HEK293 (cell line): Measurements from ENCODE around the gene SULT1C4.

Experiments
- CTCF ChIA-PET: fragments of 350-600 bp; formaldehyde crosslinking; extraction: SDS; loops from one replicate; lab custom pipeline; 2021; ENCODE audit warnings: antibody characterized with exemption; lab: Yijun Ruan, JAX
- POLR2A ChIA-PET: fragments of 300-600 bp; formaldehyde crosslinking; extraction: SDS; loops from one replicate; lab custom pipeline; 2020; ENCODE audit warnings: antibody characterized with exemption, inconsistent platforms; lab: Yijun Ruan, JAX
- H3K27ac ChIP-seq: fragments of 200-500 bp; sonication (Bioruptor generic); 2 replicates; pipeline ENCODE4 v1.5.1; 2014; ENCODE audit warnings: low read depth, low read length, control low read depth, inconsistent platforms; ENCODE audit errors: extremely low read depth
- H3K36me3 ChIP-seq, 2 experiments: fragments of 200-500 bp in 1 of 2; sonication (Bioruptor generic) in 1 of 2; 1 replicate in 1 of 2; 2 replicates in 1 of 2; pipeline ENCODE4 v1.5.1; 2014 to 2017; ENCODE audit warnings: inconsistent platforms in 2 of 2, low read length in 2 of 2; ENCODE audit not compliant: control insufficient read depth in 2 of 2, insufficient read depth in 1 of 2
- H3K4me1 ChIP-seq: fragments of 200-500 bp; sonication (Bioruptor generic); 2 replicates; pipeline ENCODE4 v1.5.1; 2014; ENCODE audit warnings: mild to moderate bottlenecking, low read length, inconsistent platforms; ENCODE audit not compliant: control insufficient read depth, insufficient read depth
- H3K4me3 ChIP-seq: 2 replicates; pipeline ENCODE4 v1.5.1; 2011; ENCODE audit warnings: low read depth, mild to moderate bottlenecking, control low read depth, low read length, moderate library complexity
- H3K9me3 ChIP-seq: fragments of 200-500 bp; sonication (Bioruptor generic); 2 replicates; pipeline ENCODE4 v1.5.1; 2014; ENCODE audit warnings: low read depth, low read length, inconsistent platforms; ENCODE audit not compliant: control insufficient read depth, insufficient read depth
- IKZF3 ChIP-seq: fragments of 450-650 bp; IDR thresholded peaks from 2 replicates; pipeline ENCODE4 v1.5.0; 2018; ENCODE audit warnings: missing biosample characterization, mild to moderate bottlenecking, missing genetic modification characterization, moderate library complexity
- KLF8 ChIP-seq: fragments of 450-650 bp; formaldehyde crosslinking; IDR thresholded peaks from 2 replicates; pipeline ENCODE4 v1.5.1; 2016; ENCODE audit warnings: missing biosample characterization, missing genetic modification characterization
- SCRT2 ChIP-seq: fragments of 450-650 bp; formaldehyde crosslinking; IDR thresholded peaks from 2 replicates; pipeline ENCODE4 v1.5.1; 2016; ENCODE audit warnings: missing biosample characterization, missing genetic modification characterization
- SP2 ChIP-seq: fragments of 450-650 bp; formaldehyde crosslinking; IDR thresholded peaks from 2 replicates; pipeline ENCODE4 v1.5.1; 2016; ENCODE audit warnings: missing biosample characterization, missing genetic modification characterization
- SP3 ChIP-seq: fragments of 450-650 bp; formaldehyde crosslinking; IDR thresholded peaks from 2 replicates; pipeline ENCODE4 v1.5.1; 2016; ENCODE audit warnings: missing biosample characterization, missing genetic modification characterization
- ZBTB7A ChIP-seq: fragments of 450-650 bp; formaldehyde crosslinking; IDR thresholded peaks from 2 replicates; pipeline ENCODE4 v1.5.1; 2016; ENCODE audit warnings: low read depth, missing biosample characterization, missing genetic modification characterization
- ZIC2 ChIP-seq: fragments of 450-650 bp; formaldehyde crosslinking; IDR thresholded peaks from 2 replicates; pipeline ENCODE4 v1.5.1; 2016; ENCODE audit warnings: missing biosample characterization, missing genetic modification characterization
- ZNF140 ChIP-seq: fragments of 450-650 bp; formaldehyde crosslinking; IDR thresholded peaks from 2 replicates; pipeline ENCODE4 v1.5.1; 2016; ENCODE audit warnings: missing biosample characterization, missing genetic modification characterization
- ZNF155 ChIP-seq: fragments of 450-650 bp; formaldehyde crosslinking; IDR thresholded peaks from 2 replicates; pipeline ENCODE4 v1.5.1; 2016; ENCODE audit warnings: missing biosample characterization, missing genetic modification characterization
- ZNF223 ChIP-seq: fragments of 450-650 bp; formaldehyde crosslinking; IDR thresholded peaks from 2 replicates; pipeline ENCODE4 v1.5.1; 2016; ENCODE audit warnings: missing biosample characterization, missing genetic modification characterization
- ZNF274 ChIP-seq, 2 experiments: fragments of 200-500 bp in 1 of 2; fragments of 450-650 bp in 1 of 2; sonication (Bioruptor generic) in 1 of 2; formaldehyde crosslinking in 1 of 2; IDR thresholded peaks; 2 replicates each; pipeline versions ENCODE4 v1.5.1 to v1.6.1; 2014 to 2016; ENCODE audit warnings: borderline replicate concordance in 1 of 2, inconsistent platforms in 1 of 2, low read length in 1 of 2, missing biosample characterization in 1 of 2, missing genetic modification characterization in 1 of 2
- ZNF302 ChIP-seq: fragments of 450-650 bp; formaldehyde crosslinking; IDR thresholded peaks from 2 replicates; pipeline ENCODE4 v1.5.1; 2016; ENCODE audit warnings: missing biosample characterization, missing genetic modification characterization, low read depth
- ZNF416 ChIP-seq: fragments of 450-650 bp; formaldehyde crosslinking; IDR thresholded peaks from 2 replicates; pipeline ENCODE4 v1.5.1; 2016; ENCODE audit warnings: missing biosample characterization, missing genetic modification characterization
- ZNF521 ChIP-seq: fragments of 450-650 bp; formaldehyde crosslinking; IDR thresholded peaks from 2 replicates; pipeline ENCODE4 v1.5.1; 2017; ENCODE audit warnings: missing biosample characterization, mild to moderate bottlenecking, missing genetic modification characterization
- TF ChIP-seq, protein P1 (sequence below): fragments of 450-650 bp; formaldehyde crosslinking; IDR thresholded peaks from 2 replicates; pipeline ENCODE4 v1.5.1; 2016; ENCODE audit warnings: missing biosample characterization, missing genetic modification characterization
- TF ChIP-seq, protein P2 (sequence below): fragments of 450-650 bp; formaldehyde crosslinking; IDR thresholded peaks from 2 replicates; pipeline ENCODE4 v1.5.1; 2016; ENCODE audit warnings: missing biosample characterization, missing genetic modification characterization, borderline replicate concordance
- TF ChIP-seq, protein P3 (sequence below): fragments of 450-650 bp; formaldehyde crosslinking; optimal IDR thresholded peaks from 2 replicates; pipeline ENCODE3; 2016; ENCODE audit warnings: missing biosample characterization, mild to moderate bottlenecking, missing genetic modification characterization

SULT1C4 gene

GRCh38 chr2:108414256-108414876 is 36.6 kb downstream of the SULT1C4 start:
- ChIA-PET POLR2A (no interaction called here), CTCF (no interaction called here)

GRCh38 chr2:108414945-108415344 is 37.2 kb downstream of the SULT1C4 start:
- H3K9me3 ChIP-seq, result no peaks in the 10 kb centered on the region
- ChIA-PET POLR2A (no interaction called here), CTCF (no interaction called here)
- H3K4me1 ChIP-seq, result no peaks in the 10 kb centered on the region
- H3K36me3 ChIP-seq, result no peaks in the 10 kb centered on the region
- no peak overlapping the region for H3K4me3 ChIP-seq
- no peak overlapping the region for H3K27ac ChIP-seq
- TF ChIP-seq ZIC2 (tag by site-specific recombination) (no peak), SCRT2 (tag by site-specific recombination) (0 out of 2 replicates have a peak, but pooled peaks have one; percentile 20)
- TF ChIP-seq, all 188 proteins: peak for 1

More at GRCh38 chr2:108414256-108414876, 36.6 kb downstream of the SULT1C4 start:
- H3K36me3 ChIP-seq, result no peaks in the 10 kb centered on the region
- no peak overlapping the region for H3K4me3 ChIP-seq
- no peaks in the 10 kb centered on the region for H3K9me3 ChIP-seq
- TF ChIP-seq SP2 (tag by site-specific recombination) (no peak), ZNF302 (tag by site-specific recombination) (no peak), SP3 (tag by site-specific recombination) (no peak), ZNF155 (tag by site-specific recombination) (no peak), ZNF140 (no peak), ZNF274 (IDR thresholded peaks at IDR 0.05; ENCODE audit: low read length) (no peak), ZNF274 (tag by site-specific recombination; IDR thresholded peaks at IDR 0.05; ENCODE audit: borderline replicate concordance) (no peak), IKZF3 (tag by site-specific recombination) (no peak), ZNF416 (tag by site-specific recombination) (no peak), KLF8 (tag by site-specific recombination) (no peak), ZNF521 (tag by site-specific recombination) (no peak), ZNF223 (tag by site-specific recombination) (no peak), ZBTB7A (no peak)
- TF ChIP-seq, protein P1, sequence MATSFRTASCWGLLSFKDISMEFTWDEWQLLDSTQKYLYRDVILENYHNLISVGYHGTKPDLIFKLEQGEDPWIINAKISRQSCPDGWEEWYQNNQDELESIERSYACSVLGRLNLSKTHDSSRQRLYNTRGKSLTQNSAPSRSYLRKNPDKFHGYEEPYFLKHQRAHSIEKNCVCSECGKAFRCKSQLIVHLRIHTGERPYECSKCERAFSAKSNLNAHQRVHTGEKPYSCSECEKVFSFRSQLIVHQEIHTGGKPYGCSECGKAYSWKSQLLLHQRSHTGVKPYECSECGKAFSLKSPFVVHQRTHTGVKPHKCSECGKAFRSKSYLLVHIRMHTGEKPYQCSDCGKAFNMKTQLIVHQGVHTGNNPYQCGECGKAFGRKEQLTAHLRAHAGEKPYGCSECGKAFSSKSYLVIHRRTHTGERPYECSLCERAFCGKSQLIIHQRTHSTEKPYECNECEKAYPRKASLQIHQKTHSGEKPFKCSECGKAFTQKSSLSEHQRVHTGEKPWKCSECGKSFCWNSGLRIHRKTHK (tag by site-specific recombination), result no peak
- TF ChIP-seq, protein P2, sequence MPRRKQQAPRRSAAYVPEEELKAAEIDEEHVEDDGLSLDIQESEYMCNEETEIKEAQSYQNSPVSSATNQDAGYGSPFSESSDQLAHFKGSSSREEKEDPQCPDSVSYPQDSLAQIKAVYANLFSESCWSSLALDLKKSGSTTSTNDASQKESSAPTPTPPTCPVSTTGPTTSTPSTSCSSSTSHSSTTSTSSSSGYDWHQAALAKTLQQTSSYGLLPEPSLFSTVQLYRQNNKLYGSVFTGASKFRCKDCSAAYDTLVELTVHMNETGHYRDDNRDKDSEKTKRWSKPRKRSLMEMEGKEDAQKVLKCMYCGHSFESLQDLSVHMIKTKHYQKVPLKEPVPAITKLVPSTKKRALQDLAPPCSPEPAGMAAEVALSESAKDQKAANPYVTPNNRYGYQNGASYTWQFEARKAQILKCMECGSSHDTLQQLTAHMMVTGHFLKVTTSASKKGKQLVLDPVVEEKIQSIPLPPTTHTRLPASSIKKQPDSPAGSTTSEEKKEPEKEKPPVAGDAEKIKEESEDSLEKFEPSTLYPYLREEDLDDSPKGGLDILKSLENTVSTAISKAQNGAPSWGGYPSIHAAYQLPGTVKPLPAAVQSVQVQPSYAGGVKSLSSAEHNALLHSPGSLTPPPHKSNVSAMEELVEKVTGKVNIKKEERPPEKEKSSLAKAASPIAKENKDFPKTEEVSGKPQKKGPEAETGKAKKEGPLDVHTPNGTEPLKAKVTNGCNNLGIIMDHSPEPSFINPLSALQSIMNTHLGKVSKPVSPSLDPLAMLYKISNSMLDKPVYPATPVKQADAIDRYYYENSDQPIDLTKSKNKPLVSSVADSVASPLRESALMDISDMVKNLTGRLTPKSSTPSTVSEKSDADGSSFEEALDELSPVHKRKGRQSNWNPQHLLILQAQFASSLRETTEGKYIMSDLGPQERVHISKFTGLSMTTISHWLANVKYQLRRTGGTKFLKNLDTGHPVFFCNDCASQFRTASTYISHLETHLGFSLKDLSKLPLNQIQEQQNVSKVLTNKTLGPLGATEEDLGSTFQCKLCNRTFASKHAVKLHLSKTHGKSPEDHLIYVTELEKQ, result no peak
- TF ChIP-seq, protein P3, sequence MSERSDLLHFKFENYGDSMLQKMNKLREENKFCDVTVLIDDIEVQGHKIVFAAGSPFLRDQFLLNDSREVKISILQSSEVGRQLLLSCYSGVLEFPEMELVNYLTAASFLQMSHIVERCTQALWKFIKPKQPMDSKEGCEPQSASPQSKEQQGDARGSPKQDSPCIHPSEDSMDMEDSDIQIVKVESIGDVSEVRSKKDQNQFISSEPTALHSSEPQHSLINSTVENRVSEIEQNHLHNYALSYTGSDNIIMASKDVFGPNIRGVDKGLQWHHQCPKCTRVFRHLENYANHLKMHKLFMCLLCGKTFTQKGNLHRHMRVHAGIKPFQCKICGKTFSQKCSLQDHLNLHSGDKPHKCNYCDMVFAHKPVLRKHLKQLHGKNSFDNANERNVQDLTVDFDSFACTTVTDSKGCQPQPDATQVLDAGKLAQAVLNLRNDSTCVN (tag by site-specific recombination), result no peak
- no peaks in the 10 kb centered on the region for H3K4me1 ChIP-seq
- no peak overlapping the region for H3K27ac ChIP-seq
